HAP-1 (cell line): ENCODE measurements around the gene PFKFB2.
"Not testable (repeated sequence)": the region's sequence is repeated elsewhere in the genome, so short reads cannot be mapped to it uniquely, and the experiment has no call there.

Experiments
- DNase-seq, 2 experiments: peaks; one replicate each; pipeline ENCODE4 v3.0.0-alpha.2; 2016 to 2020; ENCODE audit warnings: low spot score in 2 of 2
- H3K27me3 ChIP-seq: fragments of 250-450 bp; sonication (Bioruptor Pico); 2 replicates; pipeline ENCODE4 v1.5.1; 2020; ENCODE audit warnings: low read depth, mild to moderate bottlenecking, moderate library complexity
- H3K36me3 ChIP-seq: fragments of 250-450 bp; sonication (Bioruptor Pico); replicated peaks from 2 replicates; pipeline ENCODE4 v1.5.1; 2020; ENCODE audit warnings: mild to moderate bottlenecking
- H3K4me1 ChIP-seq: fragments of 250-450 bp; sonication (Bioruptor Pico); 2 replicates; pipeline ENCODE4 v1.5.1; 2020; ENCODE audit warnings: mild to moderate bottlenecking
- H3K4me3 ChIP-seq: fragments of 250-450 bp; sonication (Bioruptor Pico); 2 replicates; pipeline ENCODE4 v1.5.1; 2020; ENCODE audit warnings: mild to moderate bottlenecking, moderate library complexity
- H3K9me3 ChIP-seq: fragments of 250-450 bp; sonication (Bioruptor Pico); 2 replicates; pipeline ENCODE4 v1.5.1; 2020; ENCODE audit warnings: mild to moderate bottlenecking, moderate library complexity
- in situ Hi-C: fragments of 300-500 bp; cut with MboI; formaldehyde crosslinking; loops from 3 replicates; pipeline ENCODE4 v1.14.3; 2020; ENCODE audit warnings: low sequenced_read_pairs, inconsistent platforms, mixed read lengths

Gene PFKFB2

DNA sequence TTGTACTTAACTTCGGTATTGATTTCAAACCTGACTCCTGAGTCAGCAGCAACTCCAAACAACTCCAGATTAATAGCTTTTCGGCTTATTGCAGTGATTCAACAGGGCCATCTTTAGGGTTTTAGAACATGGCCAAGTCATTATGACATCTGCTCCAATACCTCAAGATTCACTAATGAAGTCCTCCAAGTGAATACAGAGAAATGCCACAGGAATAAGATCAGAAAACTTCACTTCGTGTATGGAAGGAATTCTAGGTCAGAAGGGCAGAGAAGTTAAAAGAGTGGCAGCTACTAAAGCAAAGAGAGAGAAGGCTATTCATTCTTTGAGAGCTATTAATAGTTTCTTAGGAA is 12.9 kb upstream of the PFKFB2 start:
- Histone ChIP-seq H3K36me3 (no peaks in the 10 kb centered on the region), H3K27me3 (peaks cover 10% of the 10 kb centered on the region), H3K4me1 (no peaks in the 10 kb centered on the region), H3K9me3 (no peaks in the 10 kb centered on the region), H3K4me3 (no peak overlapping the region)
- no peak for DNase-seq
- in situ Hi-C loops, result no loop called here

DNA sequence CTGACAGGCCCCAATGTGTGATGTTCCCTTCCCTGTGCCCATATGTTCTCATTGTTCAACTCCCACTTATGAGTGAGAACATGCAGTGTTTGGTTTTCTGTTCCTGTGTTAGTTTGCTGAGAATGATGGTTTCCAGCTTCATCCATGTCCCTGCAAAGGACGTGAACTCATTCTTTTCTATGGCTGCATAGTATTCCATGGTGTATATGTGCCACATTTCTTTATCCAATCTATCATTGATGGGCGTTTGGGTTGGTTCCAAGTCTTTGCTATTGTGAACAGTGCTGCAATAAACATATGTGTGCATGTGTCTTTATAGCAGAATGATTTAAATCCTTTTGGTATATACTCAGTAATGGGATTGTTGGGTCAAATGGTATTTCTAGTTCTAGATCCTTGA is 11.7 kb upstream of the PFKFB2 start:
- H3K4me1 ChIP-seq, in situ Hi-C loops, H3K36me3 ChIP-seq, H3K9me3 ChIP-seq, DNase-seq, H3K4me3 ChIP-seq, H3K27me3 ChIP-seq: not testable (repeated sequence)

GRCh38 chr1:207045453-207045852 is 7.6 kb upstream of the PFKFB2 start:
- in situ Hi-C loops, result no loop called here
- H3K36me3 ChIP-seq, result no peaks in the 10 kb centered on the region

GRCh38 chr1:207047505-207047904 is 5.6 kb upstream of the PFKFB2 start:
- Histone ChIP-seq H3K4me3 (no peak overlapping the region), H3K36me3 (no peaks in the 10 kb centered on the region), H3K9me3 (no peaks in the 10 kb centered on the region), H3K4me1 (no peaks in the 10 kb centered on the region; the same call in 1 of the 2 replicates), H3K27me3 (0 out of 2 replicates have a peak, but pooled peaks cover 3% of the 10 kb centered on the region)
- in situ Hi-C loops, result no loop called here
- no peak for DNase-seq

More at GRCh38 chr1:207045453-207045852, 7.6 kb upstream of the PFKFB2 start:
- Histone ChIP-seq H3K9me3 (no peaks in the 10 kb centered on the region), H3K4me3 (no peak overlapping the region), H3K4me1 (no peaks in the 10 kb centered on the region), H3K27me3 (0 out of 2 replicates have a peak, but pooled peaks cover 3% of the 10 kb centered on the region)
- DNase-seq, result no peak

DNA sequence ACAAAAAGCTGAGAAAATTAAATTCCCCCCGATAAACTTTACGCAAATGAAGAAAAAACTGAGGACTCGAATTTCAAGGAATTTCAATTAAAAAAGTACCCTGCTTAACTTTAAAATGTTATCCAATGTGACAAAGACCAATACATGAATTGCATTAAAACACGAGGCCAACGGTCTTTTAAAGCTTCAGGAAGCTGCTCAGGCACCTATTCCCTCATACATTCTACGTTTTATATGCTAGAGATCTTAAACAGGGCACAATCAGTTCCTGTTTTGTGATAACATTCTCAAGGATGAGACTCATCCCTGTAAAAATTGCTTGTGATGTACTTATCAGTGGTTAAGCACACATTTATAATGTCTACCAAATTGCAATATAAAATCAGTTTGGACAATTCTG is 5.0 kb upstream of the PFKFB2 start:
- Histone ChIP-seq H3K9me3 (no peaks in the 10 kb centered on the region), H3K4me1 (no peaks in the 10 kb centered on the region; the same call in 1 of the 2 replicates), H3K36me3 (no peaks in the 10 kb centered on the region), H3K4me3 (no peak overlapping the region), H3K27me3 (0 out of 2 replicates have a peak, but pooled peaks cover 3% of the 10 kb centered on the region)
- DNase-seq, result no peak
- in situ Hi-C loops, result no loop called here

DNA sequence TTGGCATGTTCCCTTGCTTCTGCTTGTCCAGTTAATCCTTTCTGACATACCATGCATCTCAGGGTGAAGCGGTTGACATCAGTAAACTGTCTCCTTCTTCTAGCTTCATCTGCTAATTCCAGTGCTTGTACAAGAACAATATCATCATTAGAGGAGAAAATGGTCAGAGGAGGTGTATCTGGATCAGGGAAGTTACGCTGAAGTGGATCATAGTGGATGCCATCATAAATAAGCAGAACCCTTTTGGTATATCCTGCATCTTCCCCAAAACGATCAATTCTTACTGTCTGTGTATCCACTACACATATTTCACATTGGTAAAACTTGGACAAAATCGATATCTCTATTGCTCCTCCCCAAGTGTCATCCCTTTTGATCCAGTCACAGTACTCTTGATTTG is 4.0 kb upstream of the PFKFB2 start:
- no peak for DNase-seq
- no peaks in the 10 kb centered on the region for H3K36me3 ChIP-seq
- H3K27me3 ChIP-seq, result no peaks in the 10 kb centered on the region
- H3K9me3 ChIP-seq, result no peaks in the 10 kb centered on the region
- H3K4me3 ChIP-seq, result no peak overlapping the region
- in situ Hi-C loops, result no loop called here
- H3K4me1 ChIP-seq, result no peaks in the 10 kb centered on the region; the same call in 1 of the 2 replicates

DNA sequence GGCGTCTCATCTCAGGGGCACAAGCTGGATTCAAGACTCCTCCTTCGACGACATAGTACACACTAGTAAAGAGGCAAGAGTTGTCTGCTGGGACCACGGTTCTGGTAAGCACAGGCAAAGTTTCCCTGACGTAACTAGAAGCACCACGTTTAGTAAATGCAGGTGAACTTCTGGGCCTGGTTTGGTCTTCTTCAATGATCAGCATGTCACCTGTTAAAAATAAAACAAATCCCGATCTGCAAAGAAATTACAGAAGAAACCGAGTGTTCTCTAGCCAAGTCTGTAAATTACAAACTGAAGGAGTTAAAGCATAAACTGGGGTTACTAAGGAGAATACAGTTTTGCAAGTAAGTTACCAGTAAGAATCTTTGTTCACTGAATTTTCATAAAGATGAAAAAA is 3.6 kb upstream of the PFKFB2 start:
- H3K9me3 ChIP-seq, result no peaks in the 10 kb centered on the region
- DNase-seq, result no peak
- H3K36me3 ChIP-seq, result no peaks in the 10 kb centered on the region
- no peak overlapping the region for H3K4me3 ChIP-seq
- no peaks in the 10 kb centered on the region; the same call in 1 of the 2 replicates for H3K4me1 ChIP-seq
- H3K27me3 ChIP-seq, result no peaks in the 10 kb centered on the region
- in situ Hi-C loops, result no loop called here

DNA sequence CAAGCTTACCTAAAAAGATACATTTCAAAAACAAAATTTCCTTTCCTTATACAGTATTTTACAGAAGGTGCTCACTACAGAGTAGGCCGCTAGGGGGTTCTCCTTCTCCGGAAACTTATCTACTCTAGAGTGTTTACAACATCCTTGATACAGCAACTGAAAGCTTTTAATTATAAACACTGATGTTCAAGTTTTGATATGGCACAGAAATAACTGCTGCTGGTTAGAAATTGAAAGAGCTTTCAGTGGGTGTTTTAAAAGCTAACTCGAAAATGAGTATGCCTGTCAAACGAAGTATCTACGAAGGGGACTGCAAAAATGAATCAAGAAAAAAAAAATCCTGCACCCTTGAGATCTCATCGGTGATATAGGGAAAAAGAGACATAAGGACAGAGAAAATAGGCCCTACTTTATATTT is 3.1 kb upstream of the PFKFB2 start:
- H3K27me3 ChIP-seq, result no peaks in the 10 kb centered on the region
- no peaks in the 10 kb centered on the region for H3K36me3 ChIP-seq
- no peaks in the 10 kb centered on the region for H3K9me3 ChIP-seq
- DNase-seq, result peak; percentile 46 to 57
- H3K4me3 ChIP-seq, result no peak overlapping the region
- in situ Hi-C loops, result no loop called here
- H3K4me1 ChIP-seq, result no peaks in the 10 kb centered on the region; the same call in 1 of the 2 replicates

DNA sequence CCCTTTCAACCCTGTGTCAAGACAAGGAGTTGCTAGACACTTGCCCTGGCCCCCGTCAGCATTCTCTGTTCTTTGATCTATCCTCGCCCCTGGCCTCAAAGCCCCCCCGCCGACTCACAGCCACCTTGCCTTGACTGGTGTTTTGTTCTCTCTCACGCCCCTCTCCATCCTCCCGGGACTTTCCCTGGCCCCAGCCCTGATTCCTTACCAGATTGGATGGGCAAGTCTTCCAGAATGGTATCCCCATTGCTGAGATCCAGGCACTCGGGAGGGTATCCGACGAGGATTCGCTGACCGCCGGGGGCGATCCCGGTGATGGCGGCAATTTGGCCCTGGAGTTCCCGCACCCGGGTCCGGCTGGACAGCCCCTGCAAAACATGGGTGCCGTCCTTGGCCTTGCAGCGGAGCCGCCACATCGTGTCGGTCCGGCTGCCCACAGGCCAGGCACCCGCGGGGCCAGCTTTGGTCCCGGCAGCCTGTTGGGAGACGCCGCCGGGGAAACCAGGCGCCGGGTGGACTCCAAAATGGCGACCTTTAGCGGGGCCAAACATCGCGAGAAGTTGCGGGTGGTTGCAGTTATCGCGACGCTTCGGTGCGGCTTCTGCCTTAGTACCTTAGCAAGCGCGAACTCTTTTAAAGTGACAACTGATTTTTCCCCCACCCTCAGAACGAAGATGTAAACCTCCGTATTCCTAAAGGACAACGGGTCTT is 2.4 kb upstream of the PFKFB2 start:
- no peak for DNase-seq
- no peaks in the 10 kb centered on the region for H3K36me3 ChIP-seq
- no peaks in the 10 kb centered on the region; the same call in 1 of the 2 replicates for H3K4me1 ChIP-seq
- H3K9me3 ChIP-seq, result no peaks in the 10 kb centered on the region
- in situ Hi-C loops, result no loop called here
- no peak overlapping the region for H3K4me3 ChIP-seq
- no peaks in the 10 kb centered on the region for H3K27me3 ChIP-seq

GRCh38 chr1:207051191-207051943 is 1.7 kb upstream of the PFKFB2 start, which contains the start of gene YOD1:
TSS of gene YOD1 (minus strand) at chr1:207051208. CDS start at chr1:207051030, 178 bp downstream.
- no peaks in the 10 kb centered on the region for H3K36me3 ChIP-seq
- no peaks in the 10 kb centered on the region for H3K27me3 ChIP-seq
- DNase-seq, result no peak
- in situ Hi-C loops, result no loop called here
- no peaks in the 10 kb centered on the region; the same call in 1 of the 2 replicates for H3K4me1 ChIP-seq
- H3K9me3 ChIP-seq, result no peaks in the 10 kb centered on the region
- no peak within 1 kb of the TSS for H3K4me3 ChIP-seq

GRCh38 chr1:207054491-207054890 is 1.4 kb downstream of the PFKFB2 start:
- Histone ChIP-seq H3K9me3 (no peaks in the 10 kb centered on the region), H3K4me3 (no peak overlapping the region), H3K4me1 (no peaks in the 10 kb centered on the region; the same call in 1 of the 2 replicates), H3K36me3 (no peaks in the 10 kb centered on the region), H3K27me3 (no peaks in the 10 kb centered on the region)
- no peak for DNase-seq
- in situ Hi-C loops, result no loop called here

DNA sequence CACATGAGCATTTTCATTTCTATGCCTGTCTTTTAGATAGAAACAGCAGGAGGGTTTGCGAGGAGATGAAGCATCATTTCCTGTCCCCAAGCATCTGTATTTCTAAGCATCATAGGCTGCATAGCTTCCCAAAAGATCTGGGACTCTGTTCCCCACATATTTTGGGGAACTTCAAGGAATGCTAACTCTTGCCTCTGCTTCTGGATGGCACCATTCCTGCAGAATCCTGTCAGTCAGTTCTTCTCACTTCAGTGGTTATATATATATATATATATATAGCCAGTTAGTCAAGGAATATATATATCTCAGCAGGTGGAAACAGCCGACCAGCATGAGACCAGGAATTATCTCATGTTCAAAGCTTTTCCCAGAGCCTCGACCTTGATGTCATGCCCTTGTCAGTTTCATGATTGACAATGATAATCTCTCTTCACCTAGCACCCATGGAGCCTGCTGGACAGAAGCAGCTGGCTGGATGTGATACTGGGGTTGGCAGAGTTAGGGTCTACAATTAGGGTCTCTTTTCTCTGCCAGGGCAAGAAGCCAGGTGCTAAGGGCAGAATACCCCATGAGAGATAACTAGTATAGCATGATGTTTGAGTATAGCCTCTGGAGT is 2.4 kb downstream of the PFKFB2 start:
- no peaks in the 10 kb centered on the region for H3K36me3 ChIP-seq
- no peak overlapping the region for H3K4me3 ChIP-seq
- no peaks in the 10 kb centered on the region for H3K9me3 ChIP-seq
- no peaks in the 10 kb centered on the region for H3K27me3 ChIP-seq
- in situ Hi-C loops, result no loop called here
- H3K4me1 ChIP-seq, result no peaks in the 10 kb centered on the region; the same call in 1 of the 2 replicates
- no peak for DNase-seq

DNA sequence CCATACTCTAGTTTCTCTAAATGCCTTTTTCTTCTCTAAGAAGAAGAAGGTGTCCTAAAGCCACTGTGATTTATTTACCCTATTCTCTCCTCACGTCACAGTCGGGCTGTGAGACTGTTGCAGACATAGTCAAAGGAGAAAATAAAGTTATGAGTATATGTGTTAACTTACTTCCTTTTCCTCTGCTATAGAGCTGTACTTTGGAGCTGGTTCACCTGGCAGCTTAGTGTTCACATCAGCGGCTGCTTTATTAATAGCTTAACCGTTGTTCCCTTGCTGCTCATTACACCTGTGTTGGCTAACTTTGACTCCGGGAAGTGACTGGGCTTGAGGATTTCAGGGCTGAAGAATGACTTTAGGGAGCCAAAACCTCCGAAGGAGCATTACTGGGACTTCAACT is 3.6 kb downstream of the PFKFB2 start:
- H3K9me3 ChIP-seq, result no peaks in the 10 kb centered on the region
- in situ Hi-C loops, result no loop called here
- H3K36me3 ChIP-seq, result no peaks in the 10 kb centered on the region
- no peaks in the 10 kb centered on the region for H3K27me3 ChIP-seq
- no peak for DNase-seq
- no peaks in the 10 kb centered on the region; the same call in 1 of the 2 replicates for H3K4me1 ChIP-seq
- H3K4me3 ChIP-seq, result no peak overlapping the region

DNA sequence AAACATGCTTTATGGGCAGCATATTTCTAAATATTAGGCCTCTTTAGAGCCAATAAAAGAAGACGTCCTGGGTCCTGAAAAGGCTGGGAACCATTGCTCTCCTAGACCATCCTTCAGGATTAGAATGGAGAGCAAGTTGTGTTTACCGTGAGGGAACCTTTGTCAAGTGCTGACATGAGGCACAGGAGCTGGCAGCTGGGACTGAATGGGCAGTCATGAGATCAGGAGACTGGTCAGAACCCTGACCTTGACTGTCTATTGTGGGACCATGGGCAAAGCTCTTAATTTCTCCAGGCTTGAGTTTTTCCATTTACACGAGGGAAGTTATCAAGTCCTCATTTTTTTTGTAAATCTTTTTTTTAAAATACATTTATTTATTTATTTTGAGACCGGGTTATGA is 5.2 kb downstream of the PFKFB2 start:
- Histone ChIP-seq H3K4me3 (no peak overlapping the region), H3K27me3 (no peaks in the 10 kb centered on the region), H3K9me3 (no peaks in the 10 kb centered on the region), H3K4me1 (no peaks in the 10 kb centered on the region), H3K36me3 (no peaks in the 10 kb centered on the region)
- in situ Hi-C loops, result no loop called here
- DNase-seq, result no peak
